Fibroblast of skin of scalp (primary cell): ENCODE data around the gene JPT1.
A peak's percentile ranks its signal among the peaks of the same experiment; 100 is the strongest.
"Not testable (repeated sequence)": the region's sequence is repeated elsewhere in the genome, so short reads cannot be mapped to it uniquely, and the experiment has no call there.

ENCODE experiments used
- DNase-seq: peaks from one replicate; pipeline ENCODE4 v3.0.0-alpha.2; 2013

Gene JPT1

DNA sequence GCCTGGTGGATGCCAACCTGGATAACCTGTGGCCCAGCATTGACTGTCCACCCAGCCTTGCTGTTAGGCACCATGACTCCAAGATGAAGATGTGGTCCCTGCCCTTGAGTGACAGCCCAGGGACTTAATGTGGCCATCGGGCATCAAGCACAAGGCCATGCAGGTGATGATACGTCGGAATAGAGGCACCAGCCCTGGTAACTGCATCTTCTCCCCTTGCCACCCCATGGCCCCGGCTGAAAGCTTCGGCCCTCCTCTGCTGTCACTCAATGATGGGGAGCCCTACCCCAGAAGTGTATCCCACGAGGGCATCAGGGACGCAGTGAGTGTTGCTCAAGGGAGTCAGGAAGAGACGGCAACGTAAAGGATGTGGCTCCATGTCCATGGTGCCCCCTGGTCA lies 24.7 kb downstream of the JPT1 start:
- no peak for DNase-seq

DNA sequence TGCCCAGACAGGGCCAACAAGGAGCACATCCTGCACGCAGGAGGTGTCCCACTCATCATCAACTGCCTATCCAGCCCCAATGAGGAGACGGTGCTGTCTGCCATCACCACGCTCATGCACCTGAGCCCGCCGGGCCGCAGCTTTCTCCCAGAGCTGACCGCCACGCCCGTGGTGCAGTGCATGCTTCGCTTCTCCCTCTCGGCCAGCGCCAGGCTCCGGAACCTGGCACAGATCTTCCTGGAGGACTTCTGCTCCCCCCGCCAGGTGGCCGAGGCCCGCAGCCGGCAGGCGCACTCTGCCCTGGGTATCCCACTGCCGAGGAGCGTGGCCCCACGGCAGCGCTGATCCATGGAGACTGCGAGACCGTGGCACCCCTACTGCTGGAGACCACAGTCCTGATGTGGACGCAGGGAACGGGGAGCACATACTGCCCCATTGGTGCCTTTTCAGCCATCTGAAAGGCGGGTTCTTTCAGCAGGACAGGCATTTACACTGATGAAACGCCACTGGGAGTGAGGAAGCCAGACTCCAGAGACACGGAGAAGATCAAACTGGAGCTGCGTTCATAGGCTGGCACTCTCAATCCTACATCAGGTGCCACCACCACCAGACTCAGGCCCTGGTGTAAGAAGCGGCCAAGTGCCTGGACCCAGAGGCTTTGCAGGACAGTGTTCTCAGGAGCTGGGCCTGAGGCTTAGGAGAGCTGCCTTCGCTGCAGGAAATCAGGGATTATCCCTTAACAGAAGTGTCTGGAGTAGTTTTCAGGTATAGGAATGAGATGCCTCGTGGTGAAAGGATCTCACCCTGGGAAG lies 25.4 kb downstream of the JPT1 start:
- no peak for DNase-seq

DNA sequence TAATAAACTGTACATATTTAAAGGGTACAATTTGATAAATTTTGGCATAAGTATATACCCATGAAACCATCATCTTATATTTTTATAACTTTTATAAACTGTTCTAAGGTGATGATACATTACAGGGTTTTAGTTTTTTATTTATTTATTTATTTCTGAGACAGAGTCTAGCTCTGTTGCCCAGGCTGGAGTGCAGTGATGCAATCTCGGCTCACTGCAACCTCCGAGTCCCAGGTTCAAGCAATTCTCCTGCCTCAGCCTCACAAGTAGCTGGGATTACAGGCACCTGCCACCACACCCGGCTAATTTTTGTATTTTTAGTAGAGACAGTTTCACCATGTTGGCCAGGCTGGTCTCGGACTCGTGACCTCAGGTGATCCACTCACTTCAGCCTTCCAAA lies 26.4 kb downstream of the JPT1 start:
- not testable (repeated sequence) for DNase-seq

DNA sequence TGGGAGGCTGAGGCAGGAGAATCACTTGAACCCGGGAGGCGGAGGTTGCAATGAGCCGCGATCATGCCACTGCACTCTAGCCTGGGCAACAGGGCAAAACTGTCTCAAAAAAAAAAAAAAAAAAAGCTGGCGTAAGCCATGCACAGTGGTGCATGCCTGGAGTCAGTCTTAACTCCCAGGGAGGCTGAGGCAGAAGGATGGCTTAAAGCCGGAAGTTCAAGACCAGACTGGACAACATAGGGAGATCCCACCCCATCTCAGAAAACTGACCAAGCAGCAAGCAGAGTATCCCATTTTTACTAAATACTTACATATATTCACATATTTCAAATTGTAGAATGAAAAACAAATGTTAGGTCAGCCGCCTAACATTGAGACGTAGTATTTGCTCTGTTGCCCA lies 27.4 kb downstream of the JPT1 start:
- no peak for DNase-seq

DNA sequence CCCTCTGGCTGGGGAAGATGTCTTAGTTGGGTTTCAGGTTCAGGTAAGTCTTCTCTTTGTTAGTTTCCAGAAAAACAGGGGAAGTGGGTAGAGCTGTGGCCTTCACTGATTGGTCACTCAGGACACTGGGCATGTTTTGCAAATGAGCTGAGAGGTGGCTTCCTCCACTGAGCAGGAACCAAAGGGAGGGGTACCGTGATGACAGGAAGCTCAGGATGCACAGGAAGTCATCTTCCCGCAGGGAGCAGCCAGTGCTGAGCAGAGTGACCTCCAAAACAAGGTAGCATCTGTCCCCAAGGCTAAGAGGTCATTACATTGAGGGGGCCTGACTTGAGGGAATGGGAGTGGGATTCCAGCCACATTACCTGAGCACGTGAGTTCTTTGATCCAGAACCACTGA lies 28.3 kb downstream of the JPT1 start:
- no peak for DNase-seq

DNA sequence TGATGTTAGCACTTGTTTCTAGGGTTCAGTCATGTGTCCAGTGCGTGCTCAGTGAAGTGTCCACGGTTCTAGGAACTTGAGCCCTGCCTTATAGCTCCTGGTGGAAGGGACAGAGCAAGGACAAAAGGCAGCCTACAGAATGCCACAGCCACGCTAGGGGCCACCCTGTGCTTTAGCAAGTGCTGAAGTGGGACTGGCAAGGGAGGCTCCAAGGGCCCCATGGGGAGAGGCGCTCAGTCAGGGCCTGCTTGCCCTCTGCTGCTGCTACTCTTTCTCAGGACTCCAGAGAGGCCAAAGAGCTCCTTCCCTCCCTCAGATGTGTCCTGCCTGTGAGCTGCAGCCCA lies 29.5 kb downstream of the JPT1 start:
- DNase-seq = no peak

DNA sequence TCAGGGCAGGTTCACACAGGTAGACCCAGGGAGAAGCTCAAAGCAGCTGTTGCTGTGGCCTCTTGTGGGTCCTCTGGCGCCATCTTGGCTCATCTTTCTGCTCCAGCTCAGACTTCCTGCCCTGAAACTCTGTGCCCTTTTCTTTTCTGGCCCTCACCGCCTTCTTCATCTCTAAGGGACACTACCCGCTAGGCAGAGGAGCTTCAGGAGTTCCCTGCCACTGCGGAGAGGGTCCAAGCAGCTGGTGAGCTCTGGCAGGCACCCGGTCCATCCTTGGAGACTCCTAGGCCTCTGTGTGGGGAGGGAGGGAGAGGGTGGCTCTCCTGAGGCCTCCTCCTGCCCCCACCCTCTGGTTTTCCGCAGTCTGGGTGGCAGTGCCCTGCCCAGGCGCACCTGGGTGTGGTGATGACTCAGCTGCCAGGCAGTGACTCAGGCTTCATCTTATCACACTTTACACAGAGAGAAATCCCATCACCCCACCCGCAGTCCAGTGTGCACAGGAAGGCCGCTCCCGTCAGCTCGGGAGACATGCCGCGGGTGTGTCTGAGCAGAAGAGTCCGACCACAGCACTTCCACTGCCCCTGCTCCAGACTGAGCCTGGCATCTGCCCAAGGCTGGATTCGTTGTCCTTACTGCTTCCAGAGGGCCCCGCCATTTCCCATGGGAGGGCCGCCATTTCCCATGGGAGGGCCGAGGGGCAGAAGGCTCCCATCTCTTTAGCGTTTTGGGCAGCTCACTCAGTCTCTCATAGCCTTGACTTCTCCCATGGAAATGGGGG lies 30.1 kb downstream of the JPT1 start:
- peak; percentile 24 for DNase-seq

DNA sequence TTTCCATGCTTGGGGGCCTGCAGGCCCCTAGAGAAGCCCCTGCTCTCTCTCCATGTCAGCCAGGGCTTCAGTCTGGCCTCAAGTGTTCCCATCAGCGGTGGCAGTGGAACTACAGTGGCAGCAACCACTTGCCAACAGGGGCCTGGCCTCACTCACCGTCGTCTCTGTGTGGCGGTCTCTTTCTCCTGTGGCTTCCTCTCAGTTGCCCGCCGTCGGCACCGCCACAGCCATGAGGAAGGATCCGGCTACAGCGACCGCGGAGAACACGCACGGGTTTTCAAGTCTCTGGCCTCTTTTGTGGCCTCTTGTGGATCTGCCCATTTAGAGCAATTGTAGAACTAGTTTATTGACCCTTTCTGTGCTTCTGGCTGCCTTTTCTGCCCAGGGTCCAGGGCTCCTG lies 36.0 kb downstream of the JPT1 start:
- DNase-seq = no peak

DNA sequence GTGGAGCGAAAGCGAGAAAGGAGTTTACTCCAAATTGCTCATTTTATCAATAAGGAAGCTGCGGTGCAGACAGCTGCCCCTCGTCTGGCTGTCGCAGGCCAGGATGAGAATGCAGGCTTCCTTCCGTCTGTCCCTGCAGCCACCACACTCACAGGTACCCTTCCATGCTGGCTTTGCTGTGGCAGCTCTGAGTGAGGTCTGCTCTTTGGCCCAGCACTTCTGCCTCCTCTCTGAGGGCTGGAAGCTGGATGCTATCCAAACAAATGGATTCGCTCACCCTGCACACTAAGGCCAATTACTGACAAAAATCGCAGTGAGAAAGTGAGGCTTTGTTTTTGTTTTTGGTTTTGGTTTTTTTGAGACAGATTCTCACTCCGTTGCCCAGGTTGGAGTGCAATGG lies 37.6 kb downstream of the JPT1 start:
- DNase-seq = no peak

DNA sequence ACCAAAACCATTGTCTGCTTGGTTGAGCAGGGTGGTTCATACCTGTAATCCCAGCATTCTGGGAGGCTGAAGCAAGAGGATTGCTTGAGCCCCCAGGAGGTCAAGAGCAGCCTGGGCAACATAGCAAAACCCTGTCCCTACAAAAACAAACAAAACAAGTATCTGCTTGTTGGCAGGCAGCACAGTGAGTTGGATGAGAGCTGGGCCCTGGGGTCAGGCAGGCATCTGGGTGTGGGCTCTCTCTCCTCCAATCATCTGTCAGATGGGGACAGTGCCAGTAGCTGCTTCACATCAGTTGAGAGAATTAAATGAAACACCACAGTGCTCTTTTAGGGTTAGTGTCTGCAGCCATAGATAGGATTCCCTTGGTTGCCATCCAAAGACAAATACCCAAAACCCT lies 38.8 kb downstream of the JPT1 start:
- no peak for DNase-seq

DNA sequence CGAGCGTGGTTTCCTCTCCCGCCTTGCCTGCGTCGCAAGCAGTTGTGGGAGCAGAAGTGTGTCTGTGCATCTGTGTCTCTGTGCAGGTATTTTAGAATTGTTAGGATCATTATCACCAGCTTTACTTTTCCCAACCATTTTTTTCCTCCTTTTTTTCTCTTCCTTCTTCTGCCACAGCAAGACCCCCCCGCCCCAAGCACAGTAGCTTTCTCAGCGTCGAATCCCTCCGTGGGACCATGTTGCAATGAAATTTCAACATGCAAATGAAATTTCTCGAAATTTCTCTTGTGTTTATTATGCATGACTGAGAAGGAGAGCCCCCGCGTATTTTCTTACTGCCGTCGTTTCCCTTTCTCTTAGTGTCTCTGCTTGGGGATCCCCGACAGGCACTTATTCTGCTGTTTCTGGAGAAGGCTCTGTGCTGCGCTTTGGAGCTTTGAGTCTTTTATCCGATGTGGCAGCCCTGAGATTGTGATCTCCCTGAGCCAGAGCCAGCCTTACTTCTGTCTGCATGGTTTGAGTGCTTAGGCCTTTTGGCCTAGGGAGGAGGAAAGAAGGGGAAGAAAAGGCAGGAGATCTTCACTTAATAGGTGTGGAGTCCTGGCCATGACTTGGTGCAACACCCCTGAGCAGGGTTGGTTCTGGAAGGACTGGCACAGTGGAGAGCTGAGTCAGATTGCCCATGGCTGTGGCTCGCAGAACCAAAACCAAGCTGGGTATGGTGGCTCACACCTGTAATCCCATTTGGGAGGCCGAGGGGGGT lies 39.6 kb downstream of the JPT1 start:
- DNase-seq = no peak

DNA sequence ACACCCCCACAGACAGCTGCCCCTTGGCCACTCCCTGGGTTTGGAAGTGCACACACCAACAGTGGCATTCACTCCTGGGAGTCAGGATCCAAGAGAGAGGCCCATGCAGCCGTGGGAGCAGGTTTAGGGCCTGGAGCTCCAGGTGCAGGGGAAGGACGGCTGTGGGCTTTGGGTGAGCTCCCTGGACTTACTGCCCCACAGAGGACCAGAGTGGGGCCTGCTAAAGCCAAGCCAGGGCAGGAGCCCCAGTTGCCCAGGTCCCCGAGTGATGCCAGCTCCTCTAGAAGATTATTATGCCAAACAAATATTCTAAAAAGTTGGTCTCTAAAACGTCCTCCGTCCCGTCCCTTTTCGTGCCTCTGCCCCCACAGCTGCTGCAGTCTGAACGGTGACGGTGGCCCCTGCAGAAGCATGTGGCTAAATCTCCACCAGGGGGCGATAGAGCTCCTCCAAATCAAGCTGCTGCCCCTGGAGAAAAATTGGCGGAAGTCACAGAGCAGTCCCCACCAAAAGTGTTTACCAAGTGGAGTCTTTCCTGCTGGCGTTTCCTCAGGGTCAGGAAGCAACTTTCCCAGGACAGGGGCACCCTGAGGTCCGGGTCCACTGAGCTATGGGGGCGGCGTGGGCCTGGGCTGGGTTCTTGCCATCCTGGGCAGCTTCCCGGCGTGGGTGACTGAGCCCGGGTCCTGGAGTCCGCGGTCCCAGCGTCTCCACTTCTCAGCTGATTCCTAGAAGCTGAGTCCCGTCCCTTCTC lies 40.3 kb downstream of the JPT1 start:
- peak; percentile 85 for DNase-seq

DNA sequence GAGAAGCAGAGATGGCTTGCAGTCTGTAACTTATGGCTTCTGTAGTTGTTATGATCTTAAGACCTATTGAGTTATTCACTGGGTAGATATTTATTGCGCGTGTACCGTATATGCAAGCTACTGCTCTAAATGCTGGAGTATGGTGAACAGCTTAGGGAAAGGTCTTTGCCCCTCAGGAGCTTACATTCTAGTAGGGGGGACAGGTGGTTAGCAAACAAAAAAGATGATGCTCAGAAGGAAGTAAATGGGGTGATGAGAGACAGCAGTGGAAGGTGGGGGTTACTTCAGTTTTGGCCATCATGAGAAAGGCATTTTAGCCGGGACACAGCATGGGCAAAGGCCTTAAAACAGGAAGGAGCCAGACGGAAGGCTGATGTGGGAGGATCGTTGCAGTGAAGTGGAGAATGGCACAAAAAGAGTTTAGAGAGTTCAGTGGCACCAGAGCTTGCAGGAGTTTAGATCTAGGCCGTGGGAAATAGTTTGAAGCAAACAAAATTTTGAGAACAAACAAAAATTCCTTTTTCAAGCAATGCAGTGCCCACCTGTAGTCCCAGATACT lies 42.5 kb downstream of the JPT1 start:
- no peak for DNase-seq

DNA sequence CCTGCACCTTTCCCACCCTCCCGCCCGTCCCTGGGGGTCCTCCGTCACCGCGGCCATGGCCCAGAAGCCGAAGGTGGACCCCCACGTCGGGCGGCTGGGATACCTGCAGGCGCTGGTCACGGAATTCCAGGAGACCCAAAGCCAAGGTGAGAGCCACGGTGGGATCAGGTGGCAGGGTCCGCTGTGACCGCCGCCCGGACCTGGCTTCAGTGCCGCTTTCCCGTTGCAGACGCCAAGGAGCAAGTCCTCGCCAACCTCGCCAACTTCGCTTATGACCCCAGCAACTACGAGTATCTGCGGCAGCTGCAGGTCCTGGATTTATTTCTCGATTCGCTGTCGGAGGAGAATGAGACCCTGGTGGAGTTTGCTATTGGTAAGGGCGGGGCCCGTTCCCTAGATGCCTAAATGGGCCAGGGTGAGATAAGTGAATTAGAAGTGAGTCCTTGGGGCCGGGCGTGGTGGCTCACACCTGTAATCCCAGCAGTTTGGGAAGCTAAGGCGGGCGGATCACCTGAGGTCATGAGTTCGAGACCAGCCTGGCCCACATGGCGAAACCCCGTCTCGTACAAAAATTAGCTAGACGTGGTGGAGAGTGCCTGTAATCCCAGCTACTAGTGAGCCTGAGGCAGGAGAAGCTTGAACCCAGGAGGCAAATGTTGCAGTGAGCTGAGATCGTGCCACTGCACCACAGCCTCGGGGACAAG lies 43.9 kb downstream of the JPT1 start:
- DNase-seq = no peak

DNA sequence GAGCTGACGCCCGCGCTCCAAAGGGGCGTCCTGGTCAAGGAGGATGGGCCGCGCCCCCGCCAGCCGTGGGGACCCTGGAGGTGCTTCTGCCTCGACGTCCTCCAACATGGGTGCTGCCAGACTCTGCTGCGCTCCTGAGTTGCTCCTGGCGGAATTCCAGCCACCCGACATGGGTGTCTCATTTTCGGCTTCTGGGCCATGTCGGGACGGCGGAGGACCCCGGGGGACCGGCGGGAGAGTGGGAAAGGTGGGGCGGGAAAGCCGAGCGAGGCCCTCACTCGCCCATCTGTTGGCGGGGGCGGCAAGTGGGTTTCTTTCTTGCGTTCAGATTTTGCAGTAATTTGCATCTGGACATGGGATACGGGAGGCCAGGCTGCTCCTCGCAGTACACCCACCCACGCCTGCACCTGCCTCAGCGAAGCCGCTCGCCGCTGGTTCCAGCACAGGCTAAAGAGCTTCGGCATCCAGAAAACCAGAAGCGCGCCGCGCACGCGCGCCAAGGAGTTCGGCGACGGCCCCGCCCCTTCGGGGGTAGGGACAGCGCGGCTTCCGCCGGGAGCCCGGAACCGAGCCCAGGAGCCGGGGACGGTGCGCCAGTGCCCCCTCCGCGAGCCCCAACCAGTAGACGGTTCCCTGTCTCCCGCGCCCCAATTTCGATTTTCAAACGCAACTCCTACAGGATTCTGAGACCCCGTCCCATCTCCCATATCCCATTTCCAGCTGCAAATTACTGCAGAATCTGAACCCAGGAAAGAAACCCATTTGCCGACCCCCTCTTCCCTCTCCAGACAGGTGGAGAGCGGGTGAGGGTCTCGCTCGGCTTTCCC lies 44.7 kb downstream of the JPT1 start, which contains the start of gene ARMC7:
TSS of gene ARMC7 (plus strand) at position 563 of the 827 bp plus-strand sequence. CDS start 320 bp downstream, outside the sequence.
- DNase-seq = peak; percentile 82

DNA sequence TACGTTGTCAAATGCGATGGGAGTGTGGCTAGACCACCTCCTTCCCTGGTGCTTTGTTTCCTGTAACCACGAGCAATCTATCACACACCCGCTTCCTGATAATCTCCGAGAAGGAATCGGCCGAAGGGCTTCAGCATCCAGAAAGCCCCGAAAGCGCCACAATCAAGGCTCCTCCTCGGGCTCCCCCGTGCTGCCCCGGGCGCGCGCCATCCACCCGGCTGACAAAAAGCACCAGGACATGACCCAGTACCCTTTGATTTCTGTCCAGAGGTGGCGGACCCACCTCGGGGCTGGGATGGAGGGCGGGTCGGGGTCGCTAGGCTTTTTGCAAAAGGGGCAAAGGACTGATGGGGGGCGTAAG lies 45.3 kb downstream of the JPT1 start:
- no peak for DNase-seq

DNA sequence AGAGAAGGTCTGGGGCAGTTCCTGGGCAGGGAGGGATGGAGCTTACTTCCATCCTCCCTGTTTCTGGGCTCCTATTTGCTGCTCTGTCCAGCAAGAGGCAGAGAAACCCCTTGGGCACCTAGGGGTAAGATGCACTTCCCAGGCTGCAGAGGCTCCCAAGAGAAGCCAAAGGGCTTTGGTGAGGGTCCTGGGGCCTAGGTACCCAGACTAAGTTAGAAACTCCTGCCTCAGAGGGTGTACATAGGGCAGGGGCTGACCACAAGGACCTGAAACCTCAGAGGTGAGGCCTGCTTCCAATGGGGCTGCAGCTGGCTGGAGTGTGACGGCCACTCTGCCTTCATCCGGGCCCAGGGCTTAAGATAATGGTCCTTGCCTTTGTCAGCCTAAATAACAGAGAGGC lies 46.1 kb downstream of the JPT1 start:
- DNase-seq = no peak

DNA sequence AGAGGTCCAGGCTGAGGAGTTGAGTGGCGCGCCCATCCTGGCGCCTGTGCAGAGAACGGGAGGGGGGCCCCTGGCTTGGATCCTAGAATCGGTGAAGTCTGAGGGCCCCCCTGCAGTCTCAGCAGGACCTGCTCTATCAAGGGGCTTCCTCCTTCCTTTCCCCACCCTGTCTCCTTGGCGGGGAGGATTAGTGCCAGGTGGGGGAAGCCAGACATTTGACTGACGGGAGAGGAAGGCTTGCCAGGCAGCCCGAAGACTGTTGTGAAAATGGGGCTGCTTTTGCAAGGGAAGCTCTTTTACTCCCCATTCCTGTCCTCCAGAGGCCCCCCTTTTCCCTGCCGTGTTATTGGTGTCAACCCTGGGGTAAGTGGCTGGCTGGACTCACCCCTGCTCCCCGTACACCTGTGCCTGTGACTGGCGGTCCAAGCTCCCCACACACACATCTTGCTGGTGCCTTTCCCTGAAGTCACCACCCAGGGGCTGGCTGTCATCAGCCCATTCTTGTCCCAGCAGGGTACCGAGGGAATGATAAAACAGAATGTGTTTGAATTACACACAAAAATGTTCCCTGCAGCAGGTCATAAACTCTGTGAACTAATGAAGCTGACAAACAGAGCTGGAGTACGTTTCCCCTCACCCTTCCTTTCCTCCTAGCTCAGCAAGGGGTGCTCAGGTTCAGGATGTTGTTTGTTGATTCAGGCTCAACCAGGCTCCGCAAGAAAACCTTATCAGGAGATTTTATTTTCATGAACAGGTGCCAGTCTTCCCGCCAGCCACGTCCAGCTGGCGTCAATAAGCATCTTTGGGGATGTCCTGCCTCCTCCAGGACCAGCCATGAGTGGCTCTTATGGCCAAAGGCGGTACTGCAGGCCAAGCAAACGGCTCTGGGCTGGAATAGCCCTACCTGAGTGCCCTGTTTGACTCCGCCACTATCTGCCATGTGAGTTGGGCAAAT lies 48.9 kb downstream of the JPT1 start:
- peak; percentile 33 for DNase-seq
